SK-N-SH treated with all-trans-retinoic acid at 6 μM for 48 hours (cell line): ENCODE data around the gene SORD.

Source experiments
- CSDC2 ChIP-seq: fragments of 250-450 bp; sonication (Bioruptor Pico); IDR thresholded peaks from 2 replicates; pipeline ENCODE4 v1.5.0; 2020; ENCODE audit warnings: mild to moderate bottlenecking, moderate library complexity
- GLIS3 ChIP-seq: fragments of 250-450 bp; sonication (Bioruptor Pico); IDR thresholded peaks from 2 replicates; pipeline ENCODE4 v1.5.0; 2020; ENCODE audit warnings: mild to moderate bottlenecking, moderate library complexity
- OSR1 ChIP-seq: fragments of 250-450 bp; sonication (Bioruptor Pico); IDR thresholded peaks from 2 replicates; pipeline ENCODE4 v1.8.0; 2022; ENCODE audit warnings: moderate library complexity, mild to moderate bottlenecking, inconsistent platforms
- SNAI2 ChIP-seq: fragments of 250-450 bp; sonication (Bioruptor Pico); IDR thresholded peaks from 2 replicates; pipeline ENCODE4 v1.5.0; 2020; ENCODE audit warnings: mild to moderate bottlenecking, moderate library complexity
- TOX ChIP-seq: fragments of 250-450 bp; sonication (Bioruptor Pico); IDR thresholded peaks from 2 replicates; pipeline ENCODE4 v1.8.0; 2021; ENCODE audit warnings: mild to moderate bottlenecking, moderate library complexity, borderline replicate concordance
- ZFP3 ChIP-seq: fragments of 250-450 bp; sonication (Bioruptor Pico); IDR thresholded peaks from 2 replicates; pipeline ENCODE4 v1.5.0; 2020; ENCODE audit warnings: mild to moderate bottlenecking, moderate library complexity
- ZFP30 ChIP-seq: fragments of 450-650 bp; formaldehyde crosslinking; IDR thresholded peaks from 2 replicates; pipeline ENCODE4 v1.5.0; 2022; ENCODE audit warnings: mild to moderate bottlenecking, moderate library complexity
- ZNF565 ChIP-seq: fragments of 450-650 bp; formaldehyde crosslinking; conservative IDR thresholded peaks from 2 replicates; pipeline ENCODE4 v1.5.0; 2020; ENCODE audit warnings: low read depth, mild to moderate bottlenecking, moderate library complexity
- ZNF8 ChIP-seq: fragments of 450-650 bp; formaldehyde crosslinking; IDR thresholded peaks from 2 replicates; pipeline ENCODE4 v1.5.0; 2020; ENCODE audit warnings: mild to moderate bottlenecking, moderate library complexity
- TF ChIP-seq, protein P1 (sequence below): fragments of 250-450 bp; sonication (Bioruptor Pico); IDR thresholded peaks from 2 replicates; pipeline ENCODE4 v1.8.0; 2020; ENCODE audit warnings: mild to moderate bottlenecking, moderate library complexity, borderline replicate concordance
- TF ChIP-seq, protein P2 (sequence below): fragments of 250-450 bp; sonication (Bioruptor Pico); IDR thresholded peaks from 2 replicates; pipeline ENCODE4 v1.5.1; 2021; ENCODE audit warnings: mild to moderate bottlenecking, moderate library complexity
- TF ChIP-seq, protein P3 (sequence below): fragments of 250-450 bp; sonication (Bioruptor Pico); IDR thresholded peaks from 2 replicates; pipeline ENCODE4 v1.5.0; 2020; ENCODE audit warnings: mild to moderate bottlenecking, moderate library complexity
- TF ChIP-seq, protein P4 (sequence below): fragments of 250-450 bp; sonication (Bioruptor Pico); IDR thresholded peaks from 2 replicates; pipeline ENCODE4 v1.5.1; 2020; ENCODE audit warnings: low read depth, mild to moderate bottlenecking, moderate library complexity

DNA sequence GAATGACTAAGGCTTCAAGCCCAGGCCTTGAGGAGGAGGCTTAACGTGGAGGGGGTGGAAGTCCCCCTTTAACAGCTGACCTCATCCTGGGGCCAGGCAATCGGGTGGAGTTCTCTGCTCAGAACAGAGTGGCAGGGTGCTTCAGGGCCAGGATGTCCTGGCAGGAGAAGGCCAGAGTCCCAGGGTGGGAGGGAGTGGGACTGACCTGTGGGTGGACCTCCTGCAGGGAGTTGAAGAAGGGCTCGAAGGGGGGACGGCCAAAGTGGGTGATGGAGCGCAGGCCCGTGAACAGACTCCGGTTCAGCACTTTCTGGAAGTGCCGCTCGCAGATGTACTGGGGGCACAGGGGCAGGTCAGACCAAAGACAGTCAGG, 71.3 kb downstream of the SORD start:
- TF ChIP-seq GLIS3 (CRISPR knock-in tag), result no peak
- TF ChIP-seq, protein P1, sequence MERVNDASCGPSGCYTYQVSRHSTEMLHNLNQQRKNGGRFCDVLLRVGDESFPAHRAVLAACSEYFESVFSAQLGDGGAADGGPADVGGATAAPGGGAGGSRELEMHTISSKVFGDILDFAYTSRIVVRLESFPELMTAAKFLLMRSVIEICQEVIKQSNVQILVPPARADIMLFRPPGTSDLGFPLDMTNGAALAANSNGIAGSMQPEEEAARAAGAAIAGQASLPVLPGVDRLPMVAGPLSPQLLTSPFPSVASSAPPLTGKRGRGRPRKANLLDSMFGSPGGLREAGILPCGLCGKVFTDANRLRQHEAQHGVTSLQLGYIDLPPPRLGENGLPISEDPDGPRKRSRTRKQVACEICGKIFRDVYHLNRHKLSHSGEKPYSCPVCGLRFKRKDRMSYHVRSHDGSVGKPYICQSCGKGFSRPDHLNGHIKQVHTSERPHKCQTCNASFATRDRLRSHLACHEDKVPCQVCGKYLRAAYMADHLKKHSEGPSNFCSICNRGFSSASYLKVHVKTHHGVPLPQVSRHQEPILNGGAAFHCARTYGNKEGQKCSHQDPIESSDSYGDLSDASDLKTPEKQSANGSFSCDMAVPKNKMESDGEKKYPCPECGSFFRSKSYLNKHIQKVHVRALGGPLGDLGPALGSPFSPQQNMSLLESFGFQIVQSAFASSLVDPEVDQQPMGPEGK, result no peak
- TF ChIP-seq ZNF8 (CRISPR knock-in tag), result no peak
- TF ChIP-seq SNAI2 (CRISPR knock-in tag), result no peak
- no peak for TF ChIP-seq ZFP30
- TF ChIP-seq, protein P2, sequence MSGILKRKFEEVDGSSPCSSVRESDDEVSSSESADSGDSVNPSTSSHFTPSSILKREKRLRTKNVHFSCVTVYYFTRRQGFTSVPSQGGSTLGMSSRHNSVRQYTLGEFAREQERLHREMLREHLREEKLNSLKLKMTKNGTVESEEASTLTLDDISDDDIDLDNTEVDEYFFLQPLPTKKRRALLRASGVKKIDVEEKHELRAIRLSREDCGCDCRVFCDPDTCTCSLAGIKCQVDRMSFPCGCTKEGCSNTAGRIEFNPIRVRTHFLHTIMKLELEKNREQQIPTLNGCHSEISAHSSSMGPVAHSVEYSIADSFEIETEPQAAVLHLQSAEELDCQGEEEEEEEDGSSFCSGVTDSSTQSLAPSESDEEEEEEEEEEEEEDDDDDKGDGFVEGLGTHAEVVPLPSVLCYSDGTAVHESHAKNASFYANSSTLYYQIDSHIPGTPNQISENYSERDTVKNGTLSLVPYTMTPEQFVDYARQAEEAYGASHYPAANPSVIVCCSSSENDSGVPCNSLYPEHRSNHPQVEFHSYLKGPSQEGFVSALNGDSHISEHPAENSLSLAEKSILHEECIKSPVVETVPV (CRISPR knock-in tag), result no peak
- TF ChIP-seq TOX (CRISPR knock-in tag), result no peak
- TF ChIP-seq, protein P3, sequence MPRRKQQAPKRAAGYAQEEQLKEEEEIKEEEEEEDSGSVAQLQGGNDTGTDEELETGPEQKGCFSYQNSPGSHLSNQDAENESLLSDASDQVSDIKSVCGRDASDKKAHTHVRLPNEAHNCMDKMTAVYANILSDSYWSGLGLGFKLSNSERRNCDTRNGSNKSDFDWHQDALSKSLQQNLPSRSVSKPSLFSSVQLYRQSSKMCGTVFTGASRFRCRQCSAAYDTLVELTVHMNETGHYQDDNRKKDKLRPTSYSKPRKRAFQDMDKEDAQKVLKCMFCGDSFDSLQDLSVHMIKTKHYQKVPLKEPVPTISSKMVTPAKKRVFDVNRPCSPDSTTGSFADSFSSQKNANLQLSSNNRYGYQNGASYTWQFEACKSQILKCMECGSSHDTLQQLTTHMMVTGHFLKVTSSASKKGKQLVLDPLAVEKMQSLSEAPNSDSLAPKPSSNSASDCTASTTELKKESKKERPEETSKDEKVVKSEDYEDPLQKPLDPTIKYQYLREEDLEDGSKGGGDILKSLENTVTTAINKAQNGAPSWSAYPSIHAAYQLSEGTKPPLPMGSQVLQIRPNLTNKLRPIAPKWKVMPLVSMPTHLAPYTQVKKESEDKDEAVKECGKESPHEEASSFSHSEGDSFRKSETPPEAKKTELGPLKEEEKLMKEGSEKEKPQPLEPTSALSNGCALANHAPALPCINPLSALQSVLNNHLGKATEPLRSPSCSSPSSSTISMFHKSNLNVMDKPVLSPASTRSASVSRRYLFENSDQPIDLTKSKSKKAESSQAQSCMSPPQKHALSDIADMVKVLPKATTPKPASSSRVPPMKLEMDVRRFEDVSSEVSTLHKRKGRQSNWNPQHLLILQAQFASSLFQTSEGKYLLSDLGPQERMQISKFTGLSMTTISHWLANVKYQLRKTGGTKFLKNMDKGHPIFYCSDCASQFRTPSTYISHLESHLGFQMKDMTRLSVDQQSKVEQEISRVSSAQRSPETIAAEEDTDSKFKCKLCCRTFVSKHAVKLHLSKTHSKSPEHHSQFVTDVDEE (CRISPR knock-in tag), result no peak
- TF ChIP-seq ZNF565 (CRISPR knock-in tag), result no peak
- TF ChIP-seq OSR1 (CRISPR knock-in tag), result no peak
- no peak for TF ChIP-seq CSDC2 (CRISPR knock-in tag)
- TF ChIP-seq ZFP3 (CRISPR knock-in tag), result no peak
- TF ChIP-seq, protein P4, sequence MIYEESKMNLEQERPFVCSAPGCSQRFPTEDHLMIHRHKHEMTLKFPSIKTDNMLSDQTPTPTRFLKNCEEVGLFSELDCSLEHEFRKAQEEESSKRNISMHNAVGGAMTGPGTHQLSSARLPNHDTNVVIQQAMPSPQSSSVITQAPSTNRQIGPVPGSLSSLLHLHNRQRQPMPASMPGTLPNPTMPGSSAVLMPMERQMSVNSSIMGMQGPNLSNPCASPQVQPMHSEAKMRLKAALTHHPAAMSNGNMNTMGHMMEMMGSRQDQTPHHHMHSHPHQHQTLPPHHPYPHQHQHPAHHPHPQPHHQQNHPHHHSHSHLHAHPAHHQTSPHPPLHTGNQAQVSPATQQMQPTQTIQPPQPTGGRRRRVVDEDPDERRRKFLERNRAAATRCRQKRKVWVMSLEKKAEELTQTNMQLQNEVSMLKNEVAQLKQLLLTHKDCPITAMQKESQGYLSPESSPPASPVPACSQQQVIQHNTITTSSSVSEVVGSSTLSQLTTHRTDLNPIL, result no peak
